AG09319 (cell line): ENCODE results near the gene LCN10.

Experiments
- DNase-seq: peaks from one replicate; pipeline ENCODE4 v3.0.0-alpha.2; 2010; ENCODE audit warnings: low read depth; ENCODE audit errors: extremely low read depth
- CTCF ChIP-seq: IDR thresholded peaks from 2 replicates; pipeline ENCODE4 v1.5.1; 2011; ENCODE audit warnings: low read depth, mild to moderate bottlenecking, inconsistent platforms, low read length, moderate library complexity

The LCN10 gene

GRCh38 chr9:136754626-136755301, 12.0 kb upstream of the LCN10 start:
- DNase-seq: no peak
- no peak for TF ChIP-seq CTCF

- no peak for DNase-seq
- no peak for TF ChIP-seq CTCF
Measured at GRCh38 chr9:136754059-136754572, 11.4 kb upstream of the LCN10 start.

GRCh38 chr9:136753371-136754058, 10.8 kb upstream of the LCN10 start:
- TF ChIP-seq CTCF: no peak
- no peak for DNase-seq

GRCh38 chr9:136751814-136752213, 9.1 kb upstream of the LCN10 start:
- no peak for DNase-seq
- TF ChIP-seq CTCF: no peak

GRCh38 chr9:136751244-136751643, 8.5 kb upstream of the LCN10 start:
- no peak for TF ChIP-seq CTCF
- DNase-seq: no peak

GRCh38 chr9:136750526-136750925, 7.8 kb upstream of the LCN10 start:
- no peak for TF ChIP-seq CTCF
- DNase-seq: no peak
